ENCODE data around the gene COBLL1.
"Not testable (repeated sequence)": the region's sequence is repeated elsewhere in the genome, so short reads cannot be mapped to it uniquely, and the experiment has no call there.

The COBLL1 gene

DNA sequence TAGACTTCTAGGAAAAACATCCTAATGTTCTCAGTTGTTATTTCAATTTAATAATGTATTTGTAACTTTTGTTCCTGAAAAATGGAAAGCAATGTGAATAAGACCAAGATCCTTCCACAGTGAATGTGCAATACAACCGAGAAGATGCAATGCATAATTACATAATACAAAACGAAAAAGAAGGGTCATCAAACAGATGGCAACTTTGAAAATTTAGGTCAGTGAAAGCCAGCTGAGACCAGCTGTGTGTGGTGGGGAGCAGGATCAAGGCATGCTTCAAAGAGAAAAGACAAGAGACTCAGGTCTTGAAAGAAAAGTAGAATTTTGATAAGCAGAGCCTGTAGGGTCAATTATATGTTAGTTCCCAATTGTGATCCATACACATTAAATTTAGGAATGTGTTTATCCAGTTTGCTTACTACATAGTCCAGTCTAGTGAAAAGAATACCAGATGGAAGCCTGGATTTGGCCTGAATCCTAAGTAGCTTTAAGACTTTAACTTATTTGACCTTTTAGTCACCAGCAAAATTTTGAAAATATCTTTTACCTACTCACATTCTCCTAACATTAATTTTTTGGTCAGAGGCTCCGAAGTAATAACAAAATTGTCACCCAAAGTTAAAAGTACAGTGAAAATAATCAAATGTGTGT lies 93.7 kb downstream of the COBLL1 start:
- no peak for DNase-seq

GRCh38 chr2:164747140-164747539 lies 94.5 kb downstream of the COBLL1 start:
- no peak for DNase-seq

- DNase-seq: no peak
Measured at GRCh38 chr2:164746713-164747112, 94.9 kb downstream of the COBLL1 start.

DNA sequence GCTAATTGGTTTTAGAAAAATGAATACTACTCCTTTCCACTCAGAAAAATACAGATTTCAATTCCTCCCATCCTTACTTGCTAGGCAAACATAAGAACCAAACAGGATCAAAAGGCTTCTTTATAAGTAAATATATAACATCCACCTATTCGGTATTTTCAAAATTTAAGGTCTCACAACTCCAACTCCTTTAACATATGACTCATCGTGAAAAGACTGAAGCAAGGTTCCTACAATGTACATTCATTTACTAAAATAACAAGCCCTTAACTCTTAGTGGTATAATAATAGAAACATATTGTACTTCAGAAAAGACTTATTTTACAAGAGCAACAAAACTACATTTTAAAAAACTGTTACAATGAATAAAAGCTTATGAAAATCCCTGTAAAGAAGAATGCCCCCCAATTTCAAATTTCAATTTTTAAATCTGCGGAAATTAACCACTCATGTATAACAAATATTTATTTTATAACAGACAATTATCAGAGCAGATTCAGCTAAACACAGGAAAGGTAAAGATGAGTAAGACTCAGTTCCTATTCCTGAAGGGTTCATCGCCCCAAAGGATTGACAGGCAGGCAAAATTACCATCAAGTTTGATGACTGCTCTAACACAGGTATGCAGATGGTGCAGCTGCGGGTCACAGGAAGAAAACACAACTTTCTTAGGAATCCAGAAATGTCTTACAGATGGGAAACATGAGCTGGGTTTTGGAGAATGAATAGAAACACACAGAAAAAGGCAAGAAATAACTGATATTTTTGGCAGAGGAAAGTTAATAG lies 96.4 kb downstream of the COBLL1 start:
- DNase-seq: no peak

DNA sequence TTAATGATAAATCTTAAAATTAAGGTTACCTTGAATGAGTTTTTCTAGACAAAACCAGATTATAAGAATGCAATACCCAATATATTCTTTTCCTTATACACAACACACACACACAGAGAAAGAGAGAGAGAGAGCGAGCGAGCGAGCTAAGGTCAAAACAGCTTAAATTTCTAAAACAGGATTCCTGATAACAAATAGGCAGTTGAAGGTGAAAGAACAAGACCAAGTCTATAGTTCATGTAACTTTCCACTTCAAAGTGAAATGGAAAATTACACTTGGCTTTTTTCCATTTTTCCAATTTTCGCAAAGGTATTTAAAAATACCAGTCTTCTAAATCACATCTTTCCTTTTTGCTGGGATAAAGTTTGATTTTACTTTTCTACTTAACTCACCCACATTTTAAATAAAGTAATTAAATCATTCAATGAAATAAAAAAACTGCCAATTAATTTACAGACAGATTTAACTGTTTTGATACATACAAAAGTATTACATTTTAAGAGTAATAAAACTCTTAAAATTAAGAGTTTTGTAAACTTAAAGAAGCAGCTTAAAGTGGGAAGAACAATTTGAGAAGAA lies 98.8 kb downstream of the COBLL1 start:
- DNase-seq: no peak

DNA sequence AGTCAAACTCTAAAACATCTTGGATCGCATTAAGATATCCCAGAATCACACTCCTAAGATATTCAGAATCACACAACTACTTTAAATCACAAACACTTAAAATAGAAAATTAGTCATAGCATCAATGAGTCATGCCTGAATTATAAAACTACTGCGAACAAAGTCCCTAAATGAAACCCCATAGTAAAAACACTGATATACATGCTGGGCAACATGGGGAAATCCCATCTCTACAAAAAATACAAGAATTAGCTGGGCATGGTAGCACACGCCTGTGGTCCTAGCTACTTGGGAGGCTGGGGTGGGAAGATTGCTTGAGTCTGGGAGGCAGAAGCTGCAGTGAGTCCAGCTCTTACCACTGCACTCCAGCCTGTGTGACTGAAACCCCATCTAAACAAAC lies 101.7 kb downstream of the COBLL1 start:
- DNase-seq: no peak

GRCh38 chr2:164737612-164738081 lies 104.0 kb downstream of the COBLL1 start:
- DNase-seq: peak; percentile 18 to 36

GRCh38 chr2:164735309-164735919 lies 106.2 kb downstream of the COBLL1 start:
- no peak for DNase-seq

DNA sequence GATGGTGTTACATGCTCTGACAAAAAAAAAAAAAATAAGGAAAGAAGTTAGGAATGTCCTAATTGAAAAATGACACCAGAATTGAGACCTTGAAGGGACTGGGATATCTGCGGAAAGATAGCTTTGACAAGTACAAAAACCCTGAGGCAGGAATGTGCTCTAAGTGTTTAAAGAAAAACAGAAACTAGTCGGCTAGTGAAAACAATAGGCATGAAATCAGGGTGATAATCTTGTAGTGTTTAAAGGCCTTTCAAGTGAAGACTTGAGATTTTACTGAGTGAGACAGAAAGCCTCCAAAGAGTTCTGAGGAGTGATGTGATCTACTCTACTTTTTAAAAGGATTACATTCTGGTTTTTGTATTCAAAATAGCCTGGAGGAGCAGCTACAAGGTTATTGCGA lies 107.4 kb downstream of the COBLL1 start:
- DNase-seq: no peak

- DNase-seq: no peak
Measured at GRCh38 chr2:164725542-164725941, 116.1 kb downstream of the COBLL1 start.

DNA sequence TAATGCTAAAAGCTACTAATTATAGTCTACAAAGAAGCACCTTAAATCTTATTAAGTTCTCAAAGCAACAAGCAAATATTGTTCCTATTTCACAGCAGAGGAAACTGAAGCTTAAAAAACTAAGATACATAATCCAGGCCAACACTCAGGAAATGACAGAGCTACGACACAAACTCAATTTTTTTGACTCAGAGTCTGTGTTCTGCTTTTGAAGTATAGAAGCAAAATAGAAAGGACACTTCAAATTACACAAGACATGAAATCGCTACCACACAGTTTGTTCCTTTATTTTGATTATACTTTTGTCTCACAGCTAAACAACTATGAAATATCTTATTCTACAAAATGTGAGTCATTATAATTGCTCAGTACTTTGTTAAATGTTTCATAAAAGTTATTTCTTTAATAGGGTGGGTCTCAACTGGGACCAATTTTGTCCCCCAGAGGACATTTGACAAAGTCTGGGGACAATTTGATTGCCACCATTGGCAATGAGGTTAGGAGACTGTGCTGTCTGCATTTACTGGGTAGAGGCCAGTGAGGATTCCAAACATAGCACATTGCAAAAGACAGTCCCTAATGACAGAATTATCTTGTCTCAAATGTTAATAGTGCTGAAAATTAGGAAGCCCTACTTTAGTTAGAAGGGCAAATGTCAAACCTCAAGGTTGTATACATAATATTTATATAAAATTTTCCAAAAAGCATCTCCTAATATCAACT lies 118.8 kb downstream of the COBLL1 start:
- peak in 1 of 2 donors; percentile 0 for DNase-seq

- DNase-seq: no peak
Measured at GRCh38 chr2:164721430-164721829, 120.2 kb downstream of the COBLL1 start.

- no peak for DNase-seq
Measured at GRCh38 chr2:164719996-164720941, 121.4 kb downstream of the COBLL1 start.

DNA sequence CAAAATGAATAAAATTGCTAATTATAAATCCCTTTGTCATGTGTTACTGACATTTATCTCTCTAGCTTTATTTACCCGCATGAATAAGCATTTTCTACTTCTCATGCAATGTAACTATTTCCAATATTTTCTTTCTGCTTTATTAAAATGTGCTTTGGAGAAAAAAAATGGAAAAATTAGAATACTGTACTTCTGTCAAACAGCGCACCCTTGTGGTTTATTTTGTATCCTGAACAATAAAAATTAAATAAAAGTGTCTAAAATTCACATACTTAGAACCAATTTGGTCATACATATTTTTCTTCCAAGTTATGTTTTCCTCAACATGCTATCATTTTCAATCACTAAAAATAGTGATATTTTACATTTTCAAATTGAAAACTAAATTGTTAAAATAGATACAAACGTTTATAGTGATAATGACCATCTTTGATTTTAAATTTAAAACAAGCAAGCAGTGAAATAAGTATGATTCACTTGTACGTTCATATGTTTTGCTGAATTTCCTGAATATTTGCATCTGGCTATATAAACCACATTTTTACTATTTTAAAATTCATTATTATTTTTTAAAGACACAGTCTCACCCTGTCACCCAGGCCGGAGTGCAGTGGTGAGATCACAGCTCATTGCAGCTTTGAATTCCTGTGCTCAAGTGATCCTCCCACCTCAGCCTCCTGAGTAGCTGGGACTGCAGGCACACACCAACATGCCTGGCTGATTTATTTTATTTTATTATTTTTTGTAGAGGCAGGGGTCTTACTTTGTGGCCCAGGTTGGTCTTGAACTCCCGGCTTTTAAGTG lies 124.4 kb downstream of the COBLL1 start:
- DNase-seq: peak in 1 of 2 donors; percentile 2

DNA sequence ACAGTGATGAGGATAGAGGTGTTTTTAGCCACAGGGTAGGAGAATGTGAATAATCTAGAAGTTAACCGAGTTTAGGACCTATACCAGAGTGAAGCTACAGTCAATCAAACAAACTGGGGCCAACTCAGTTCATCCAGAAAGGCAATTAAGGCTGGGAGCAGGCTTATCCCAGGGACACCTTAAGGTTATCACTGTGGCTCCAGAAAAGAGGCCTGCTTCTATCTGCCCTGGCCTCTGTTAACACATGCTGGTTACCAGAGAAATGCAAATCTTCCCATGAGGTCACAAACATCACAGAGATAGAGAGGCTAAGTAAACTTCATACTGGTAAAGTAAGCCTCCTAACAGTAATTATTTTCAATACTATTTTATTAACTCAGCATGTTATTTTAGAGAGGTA lies 127.2 kb downstream of the COBLL1 start:
- DNase-seq: no peak

- DNase-seq: no peak
Measured at GRCh38 chr2:164711766-164712138, 129.9 kb downstream of the COBLL1 start.

- no peak for DNase-seq
Measured at GRCh38 chr2:164710837-164711765, 130.5 kb downstream of the COBLL1 start.

DNA sequence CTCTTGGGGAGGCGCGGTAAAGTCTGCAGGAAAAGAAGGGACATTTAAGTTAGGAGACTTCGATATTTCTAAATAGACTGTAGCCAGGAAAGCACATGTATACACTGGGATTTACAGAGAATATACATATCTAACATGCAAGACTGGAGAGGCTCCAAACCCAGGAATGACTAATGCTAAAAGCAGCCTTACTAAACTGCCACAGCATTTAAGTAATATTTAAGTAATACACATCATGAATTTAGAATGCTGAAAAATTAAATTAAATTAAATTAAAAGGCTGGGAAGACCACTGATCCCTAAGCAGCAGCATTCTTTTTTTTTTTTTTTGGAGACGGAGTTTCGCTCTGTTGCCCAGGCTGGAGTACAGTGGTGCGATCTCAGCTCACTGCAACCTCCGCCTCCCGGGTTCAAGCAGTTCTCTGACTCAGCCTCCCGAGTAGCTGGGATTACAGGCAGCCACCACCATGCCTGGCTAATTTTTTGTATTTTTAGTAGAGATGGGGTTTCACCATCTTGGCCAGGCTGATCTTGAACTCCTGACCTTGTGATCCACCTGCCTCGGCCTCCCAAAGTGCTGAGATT lies 131.3 kb downstream of the COBLL1 start:
- DNase-seq: not testable (repeated sequence)

GRCh38 chr2:164706522-164706921 lies 135.1 kb downstream of the COBLL1 start:
- DNase-seq: no peak

All from CD4-positive, alpha-beta T cell treated with Interferon alpha-2 for 1 hour (primary cell).